Measurements from ENCODE around the gene TMEM131. TPM values are rescaled to one million over a fixed set of nuclear protein-coding genes. Genes with fewer than 3 reads are reported as not detected.

The TMEM131 gene
- total and polyA plus RNA-seq, 12 donors, result 13.7 to 57.5 (median 34.0) TPM

- no peak overlapping the region for H3K4me3 ChIP-seq
- no peak for DNase-seq
- H3K4me1 ChIP-seq (replicated peaks in 1 of 2), result no peaks in the 10 kb centered on the region
- peaks cover 0 to 49% of the 10 kb centered on the region in 2 donors for H3K36me3 ChIP-seq (replicated peaks in 1 of 2)
- H3K27me3 ChIP-seq, result no peaks in the 10 kb centered on the region
- 76 to 88% (median 85%) methylated on average over 3 of the region's 3 CpGs for WGBS, 4 donors
- intact Hi-C loops (cut with DNase I), result no loop called here
- TF ChIP-seq POLR2A (IDR thresholded peaks at IDR 0.05), result no peak
- no peak for TF ChIP-seq CTCF (IDR thresholded peaks at IDR 0.05)
- no peak overlapping the region for H3K27ac ChIP-seq
- H3K9me3 ChIP-seq (replicated peaks in 1 of 3), result no peaks in the 10 kb centered on the region
These were observed 226.0 kb downstream of the TMEM131 start for GRCh38 chr2:97769711-97770110.

DNA sequence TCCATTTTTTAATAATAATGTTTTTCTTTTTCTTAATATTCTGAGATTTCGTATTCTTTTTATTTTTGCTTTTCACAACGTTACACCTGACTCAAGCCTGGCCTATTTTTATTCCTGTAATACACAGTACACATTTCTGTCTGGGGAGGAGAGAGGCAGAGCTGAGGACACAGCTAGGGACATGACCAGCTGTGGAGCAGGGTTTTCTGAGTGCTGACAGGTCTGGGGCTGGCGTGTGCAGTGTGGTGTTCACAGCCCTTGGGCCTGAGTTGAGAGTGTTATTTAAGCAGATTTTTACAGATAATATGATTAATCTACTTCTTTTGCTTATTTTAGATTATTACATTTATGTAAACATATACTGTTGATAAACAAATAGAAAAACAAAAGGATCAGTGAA is 226.4 kb downstream of the TMEM131 start:
- no peaks in the 10 kb centered on the region for H3K27me3 ChIP-seq
- no peaks in the 10 kb centered on the region for H3K4me1 ChIP-seq (replicated peaks in 1 of 2)
- peaks cover 0 to 49% of the 10 kb centered on the region in 2 donors for H3K36me3 ChIP-seq (replicated peaks in 1 of 2)
- WGBS, 4 donors, result 87 to 98% (median 93%) methylated on average over 3 of the region's 3 CpGs
- intact Hi-C loops (cut with DNase I), result no loop called here
- no peak overlapping the region for H3K27ac ChIP-seq
- no peaks in the 10 kb centered on the region for H3K9me3 ChIP-seq (replicated peaks in 1 of 3)
- DNase-seq, result no peak
- TF ChIP-seq CTCF (IDR thresholded peaks at IDR 0.05), result no peak
- TF ChIP-seq POLR2A (IDR thresholded peaks at IDR 0.05), result no peak
- no peak overlapping the region for H3K4me3 ChIP-seq

- Histone ChIP-seq H3K4me3 (no peak overlapping the region), H3K4me1 (replicated peaks in 1 of 2) (no peaks in the 10 kb centered on the region), H3K27me3 (no peaks in the 10 kb centered on the region), H3K9me3 (replicated peaks in 1 of 3) (no peaks in the 10 kb centered on the region), H3K36me3 (replicated peaks in 1 of 2) (peaks cover 0 to 39% of the 10 kb centered on the region in 2 donors), H3K27ac (peak overlapping the region in 1 of 5 donors; percentile 4)
- WGBS, 4 donors, result 70 to 77% (median 75%) methylated on average over 5 of the region's 5 CpGs
- intact Hi-C loops (cut with DNase I), result no loop called here
- peak in 2 of 7 donors; percentile 23 to 35 for DNase-seq
- TF ChIP-seq CTCF (IDR thresholded peaks at IDR 0.05) (no peak), POLR2A (IDR thresholded peaks at IDR 0.05) (no peak)
These were observed 229.2 kb downstream of the TMEM131 start for GRCh38 chr2:97766567-97766966.

DNA sequence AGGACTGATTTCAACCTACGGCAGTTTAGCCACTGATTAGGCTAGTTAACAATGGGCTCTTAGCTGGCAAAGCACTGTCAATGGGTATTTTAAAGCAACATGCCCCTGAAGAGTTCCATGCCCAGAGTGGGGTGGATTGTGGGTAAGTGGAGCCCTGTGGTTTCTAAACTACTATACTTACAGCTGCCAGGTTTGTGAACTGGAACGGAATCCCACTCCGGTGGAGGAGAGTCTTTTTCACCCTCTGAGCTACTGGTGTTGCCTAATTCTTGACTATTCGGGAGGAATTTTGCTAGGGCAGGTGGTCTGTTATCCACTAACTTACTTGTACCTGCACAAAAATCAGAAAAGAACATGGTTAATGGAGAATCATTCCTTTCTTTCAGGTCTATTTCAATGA is 229.8 kb downstream of the TMEM131 start:
- H3K27me3 ChIP-seq, result no peaks in the 10 kb centered on the region
- no peak overlapping the region for H3K4me3 ChIP-seq
- intact Hi-C loops (cut with DNase I), result no loop called here
- TF ChIP-seq POLR2A (IDR thresholded peaks at IDR 0.05) (no peak), CTCF (IDR thresholded peaks at IDR 0.05) (no peak)
- 93 to 98% (median 97%) methylated on average over 4 of the region's 4 CpGs for WGBS, 4 donors
- H3K36me3 ChIP-seq (replicated peaks in 1 of 2), result peaks cover 0 to 43% of the 10 kb centered on the region in 2 donors
- H3K4me1 ChIP-seq (replicated peaks in 1 of 2), result no peaks in the 10 kb centered on the region
- DNase-seq, result no peak
- no peaks in the 10 kb centered on the region for H3K9me3 ChIP-seq (replicated peaks in 1 of 3)
- H3K27ac ChIP-seq, result no peak overlapping the region
